OCI-LY3 (cell line): Measurements from ENCODE around the gene ARID5B.

ENCODE experiments used
- EZH2phosphoT487 ChIP-seq: fragments of 200-600 bp; shearing (Covaris generic); IDR thresholded peaks from 2 replicates; pipeline ENCODE4 v1.6.1; 2018; ENCODE audit warnings: antibody characterized with exemption, mixed run types, low read depth
- TF ChIP-seq, protein P1 (sequence below): fragments of 200-600, 300-600 bp; sonication (generic); IDR thresholded peaks from 2 replicates; pipeline ENCODE4 v1.5.1; 2014; ENCODE audit warnings: antibody characterized with exemption, low read length, low read depth

DNA sequence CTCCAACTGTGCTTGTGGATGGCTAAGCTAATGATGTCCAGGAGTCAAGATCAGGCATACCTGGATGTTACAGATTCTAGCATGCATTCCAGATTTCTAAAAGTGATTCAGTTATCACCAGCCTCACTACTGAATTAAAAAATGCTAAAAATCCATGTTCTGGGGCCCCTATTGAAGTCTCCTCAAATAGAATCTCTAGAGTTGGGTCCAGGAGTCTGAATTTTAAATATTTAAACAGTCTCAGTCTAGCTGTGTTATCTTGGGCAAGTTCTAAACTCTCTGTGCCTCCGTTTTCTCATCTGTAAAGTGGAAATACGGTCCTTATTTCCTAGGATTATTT is 5.0 kb downstream of the ARID5B start:
- TF ChIP-seq, protein P1, sequence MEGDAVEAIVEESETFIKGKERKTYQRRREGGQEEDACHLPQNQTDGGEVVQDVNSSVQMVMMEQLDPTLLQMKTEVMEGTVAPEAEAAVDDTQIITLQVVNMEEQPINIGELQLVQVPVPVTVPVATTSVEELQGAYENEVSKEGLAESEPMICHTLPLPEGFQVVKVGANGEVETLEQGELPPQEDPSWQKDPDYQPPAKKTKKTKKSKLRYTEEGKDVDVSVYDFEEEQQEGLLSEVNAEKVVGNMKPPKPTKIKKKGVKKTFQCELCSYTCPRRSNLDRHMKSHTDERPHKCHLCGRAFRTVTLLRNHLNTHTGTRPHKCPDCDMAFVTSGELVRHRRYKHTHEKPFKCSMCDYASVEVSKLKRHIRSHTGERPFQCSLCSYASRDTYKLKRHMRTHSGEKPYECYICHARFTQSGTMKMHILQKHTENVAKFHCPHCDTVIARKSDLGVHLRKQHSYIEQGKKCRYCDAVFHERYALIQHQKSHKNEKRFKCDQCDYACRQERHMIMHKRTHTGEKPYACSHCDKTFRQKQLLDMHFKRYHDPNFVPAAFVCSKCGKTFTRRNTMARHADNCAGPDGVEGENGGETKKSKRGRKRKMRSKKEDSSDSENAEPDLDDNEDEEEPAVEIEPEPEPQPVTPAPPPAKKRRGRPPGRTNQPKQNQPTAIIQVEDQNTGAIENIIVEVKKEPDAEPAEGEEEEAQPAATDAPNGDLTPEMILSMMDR, result no peak
- TF ChIP-seq EZH2phosphoT487, result no peak
